Measurements from ENCODE around the gene DSC2.

DSC2 gene

GRCh38 chr18:31116853-31117595 is 14.8 kb upstream of the DSC2 start:
- Histone ChIP-seq H3K4me1 (ENCODE audit: control insufficient read depth, insufficient read depth, low read length) (0 out of 2 replicates have a peak, but pooled peaks cover 4% of the 10 kb centered on the region), H3K9me3 (ENCODE audit: control insufficient read depth, insufficient read depth, low read depth, low read length) (no peaks in the 10 kb centered on the region), H3K27me3 (ENCODE audit: control insufficient read depth, insufficient read depth, low read length) (no peaks in the 10 kb centered on the region), H3K9ac (ENCODE audit: low read length) (no peak overlapping the region), H3K36me3 (ENCODE audit: control insufficient read depth, insufficient read depth, low read length) (no peaks in the 10 kb centered on the region), H3K4me3 (ENCODE audit: low read depth, low read length) (no peak overlapping the region), H3K27ac (ENCODE audit: low read depth, low read length) (no peak overlapping the region)

- Histone ChIP-seq H3K9me3 (ENCODE audit: control insufficient read depth, insufficient read depth, low read depth, low read length) (no peaks in the 10 kb centered on the region), H3K36me3 (ENCODE audit: control insufficient read depth, insufficient read depth, low read length) (no peaks in the 10 kb centered on the region), H3K9ac (ENCODE audit: low read length) (no peak overlapping the region), H3K27ac (ENCODE audit: low read depth, low read length) (no peak overlapping the region), H3K4me3 (ENCODE audit: low read depth, low read length) (no peak overlapping the region), H3K27me3 (ENCODE audit: control insufficient read depth, insufficient read depth, low read length) (no peaks in the 10 kb centered on the region), H3K4me1 (ENCODE audit: control insufficient read depth, insufficient read depth, low read length) (no peaks in the 10 kb centered on the region)
These were observed 10.6 kb upstream of the DSC2 start for GRCh38 chr18:31112804-31113203.

- peaks cover 13% of the 10 kb centered on the region for H3K4me1 ChIP-seq (ENCODE audit: control insufficient read depth, insufficient read depth, low read length)
- H3K27ac ChIP-seq (ENCODE audit: low read depth, low read length): no peak overlapping the region
- no peaks in the 10 kb centered on the region for H3K36me3 ChIP-seq (ENCODE audit: control insufficient read depth, insufficient read depth, low read length)
- no peaks in the 10 kb centered on the region for H3K27me3 ChIP-seq (ENCODE audit: control insufficient read depth, insufficient read depth, low read length)
- H3K9me3 ChIP-seq (ENCODE audit: control insufficient read depth, insufficient read depth, low read depth, low read length): no peaks in the 10 kb centered on the region
- no peak overlapping the region for H3K4me3 ChIP-seq (ENCODE audit: low read depth, low read length)
- no peak overlapping the region for H3K9ac ChIP-seq (ENCODE audit: low read length)
These were observed 3.5 kb upstream of the DSC2 start for GRCh38 chr18:31105733-31106132.

- Histone ChIP-seq H3K27me3 (ENCODE audit: control insufficient read depth, insufficient read depth, low read length) (no peaks in the 10 kb centered on the region), H3K4me1 (ENCODE audit: control insufficient read depth, insufficient read depth, low read length) (peaks cover 21% of the 10 kb centered on the region), H3K36me3 (ENCODE audit: control insufficient read depth, insufficient read depth, low read length) (no peaks in the 10 kb centered on the region), H3K9ac (ENCODE audit: low read length) (no peak overlapping the region), H3K9me3 (ENCODE audit: control insufficient read depth, insufficient read depth, low read depth, low read length) (no peaks in the 10 kb centered on the region), H3K27ac (ENCODE audit: low read depth, low read length) (no peak overlapping the region), H3K4me3 (ENCODE audit: low read depth, low read length) (no peak overlapping the region)
These were observed 2.2 kb upstream of the DSC2 start for GRCh38 chr18:31104444-31104843.

GRCh38 chr18:31103423-31103822 is 1.2 kb upstream of the DSC2 start:
- Histone ChIP-seq H3K4me3 (ENCODE audit: low read depth, low read length) (no peak overlapping the region), H3K4me1 (ENCODE audit: control insufficient read depth, insufficient read depth, low read length) (peaks cover 23% of the 10 kb centered on the region), H3K9me3 (ENCODE audit: control insufficient read depth, insufficient read depth, low read depth, low read length) (no peaks in the 10 kb centered on the region), H3K27ac (ENCODE audit: low read depth, low read length) (no peak overlapping the region), H3K9ac (ENCODE audit: low read length) (no peak overlapping the region), H3K27me3 (ENCODE audit: control insufficient read depth, insufficient read depth, low read length) (no peaks in the 10 kb centered on the region), H3K36me3 (ENCODE audit: control insufficient read depth, insufficient read depth, low read length) (no peaks in the 10 kb centered on the region)

- Histone ChIP-seq H3K4me3 (ENCODE audit: low read depth, low read length) (peak overlapping the region; percentile 86), H3K36me3 (ENCODE audit: control insufficient read depth, insufficient read depth, low read length) (no peaks in the 10 kb centered on the region), H3K4me1 (ENCODE audit: control insufficient read depth, insufficient read depth, low read length) (peaks cover 23% of the 10 kb centered on the region), H3K27me3 (ENCODE audit: control insufficient read depth, insufficient read depth, low read length) (no peaks in the 10 kb centered on the region), H3K27ac (ENCODE audit: low read depth, low read length) (no peak overlapping the region), H3K9ac (ENCODE audit: low read length) (no peak overlapping the region), H3K9me3 (ENCODE audit: control insufficient read depth, insufficient read depth, low read depth, low read length) (no peaks in the 10 kb centered on the region)
These were observed 720 bp upstream of the DSC2 start for GRCh38 chr18:31102941-31103340.

GRCh38 chr18:31101183-31102024 is 817 bp downstream of the DSC2 start:
- peak overlapping the region; percentile 83 for H3K9ac ChIP-seq (ENCODE audit: low read length)
- no peaks in the 10 kb centered on the region for H3K9me3 ChIP-seq (ENCODE audit: control insufficient read depth, insufficient read depth, low read depth, low read length)
- peak overlapping the region; percentile 86 for H3K4me3 ChIP-seq (ENCODE audit: low read depth, low read length)

GRCh38 chr18:31100436-31101182 is 1.6 kb downstream of the DSC2 start:
- Histone ChIP-seq H3K9ac (ENCODE audit: low read length) (peak overlapping the region; percentile 83), H3K4me1 (ENCODE audit: control insufficient read depth, insufficient read depth, low read length) (peaks cover 23% of the 10 kb centered on the region), H3K9me3 (ENCODE audit: control insufficient read depth, insufficient read depth, low read depth, low read length) (no peaks in the 10 kb centered on the region), H3K36me3 (ENCODE audit: control insufficient read depth, insufficient read depth, low read length) (no peaks in the 10 kb centered on the region), H3K4me3 (ENCODE audit: low read depth, low read length) (peak overlapping the region; percentile 86), H3K27me3 (ENCODE audit: control insufficient read depth, insufficient read depth, low read length) (no peaks in the 10 kb centered on the region), H3K27ac (ENCODE audit: low read depth, low read length) (peak overlapping the region; percentile 97)

More at GRCh38 chr18:31101183-31102024, 817 bp downstream of the DSC2 start:
- Histone ChIP-seq H3K36me3 (ENCODE audit: control insufficient read depth, insufficient read depth, low read length) (no peaks in the 10 kb centered on the region), H3K4me1 (ENCODE audit: control insufficient read depth, insufficient read depth, low read length) (peaks cover 23% of the 10 kb centered on the region), H3K27ac (ENCODE audit: low read depth, low read length) (peak overlapping the region; percentile 97), H3K27me3 (ENCODE audit: control insufficient read depth, insufficient read depth, low read length) (no peaks in the 10 kb centered on the region)

GRCh38 chr18:31099450-31100230 is 2.6 kb downstream of the DSC2 start:
- Histone ChIP-seq H3K27ac (ENCODE audit: low read depth, low read length) (no peak overlapping the region), H3K27me3 (ENCODE audit: control insufficient read depth, insufficient read depth, low read length) (no peaks in the 10 kb centered on the region), H3K4me1 (ENCODE audit: control insufficient read depth, insufficient read depth, low read length) (peaks cover 29% of the 10 kb centered on the region), H3K36me3 (ENCODE audit: control insufficient read depth, insufficient read depth, low read length) (no peaks in the 10 kb centered on the region), H3K4me3 (ENCODE audit: low read depth, low read length) (peak overlapping the region; percentile 86), H3K9me3 (ENCODE audit: control insufficient read depth, insufficient read depth, low read depth, low read length) (no peaks in the 10 kb centered on the region), H3K9ac (ENCODE audit: low read length) (peak overlapping the region; percentile 83)

GRCh38 chr18:31098878-31099277 is 3.3 kb downstream of the DSC2 start:
- Histone ChIP-seq H3K27me3 (ENCODE audit: control insufficient read depth, insufficient read depth, low read length) (no peaks in the 10 kb centered on the region), H3K27ac (ENCODE audit: low read depth, low read length) (no peak overlapping the region)

More at GRCh38 chr18:31098878-31099277, 3.3 kb downstream of the DSC2 start:
- Histone ChIP-seq H3K4me1 (ENCODE audit: control insufficient read depth, insufficient read depth, low read length) (peaks cover 29% of the 10 kb centered on the region), H3K4me3 (ENCODE audit: low read depth, low read length) (no peak overlapping the region), H3K9me3 (ENCODE audit: control insufficient read depth, insufficient read depth, low read depth, low read length) (no peaks in the 10 kb centered on the region), H3K36me3 (ENCODE audit: control insufficient read depth, insufficient read depth, low read length) (no peaks in the 10 kb centered on the region), H3K9ac (ENCODE audit: low read length) (no peak overlapping the region)
